Choroid plexus epithelial cell (primary cell): ENCODE data around the gene TES.

Source experiments
- DNase-seq: peaks from one replicate; pipeline ENCODE4 v3.0.0-alpha.2; 2010; ENCODE audit warnings: low read depth
- H3K4me3 ChIP-seq: 2 replicates; pipeline ENCODE4 v1.5.1; 2011; ENCODE audit warnings: low read depth, mild to moderate bottlenecking, control low read depth, low read length, moderate library complexity
- CTCF ChIP-seq: conservative IDR thresholded peaks from 2 replicates; pipeline ENCODE4 v1.5.1; 2011; ENCODE audit warnings: low read depth, mild to moderate bottlenecking, control low read depth, inconsistent platforms, low read length, moderate library complexity

Gene TES

GRCh38 chr7:116259871-116260440 lies 49.6 kb downstream of the TES start:
- no peak for TF ChIP-seq CTCF
- peak; percentile 85 for DNase-seq
- H3K4me3 ChIP-seq, result no peak overlapping the region

- no peak for TF ChIP-seq CTCF
- DNase-seq, result no peak
- no peak overlapping the region for H3K4me3 ChIP-seq
Observed at GRCh38 chr7:116261904-116262303, 51.6 kb downstream of the TES start.

- TF ChIP-seq CTCF, result no peak
- no peak overlapping the region for H3K4me3 ChIP-seq
- no peak for DNase-seq
Observed at GRCh38 chr7:116265881-116266280, 55.5 kb downstream of the TES start.

- no peak overlapping the region for H3K4me3 ChIP-seq
- DNase-seq, result no peak
- no peak for TF ChIP-seq CTCF
Observed at GRCh38 chr7:116269466-116269865, 59.1 kb downstream of the TES start.

- TF ChIP-seq CTCF, result no peak
- DNase-seq, result peak; percentile 80
- no peak overlapping the region for H3K4me3 ChIP-seq
Observed at GRCh38 chr7:116271161-116271913, 61.0 kb downstream of the TES start.

GRCh38 chr7:116271963-116272886 lies 61.9 kb downstream of the TES start:
- H3K4me3 ChIP-seq, result peak overlapping the region; percentile 32

More at GRCh38 chr7:116271963-116272886, 61.9 kb downstream of the TES start:
- no peak for TF ChIP-seq CTCF
- DNase-seq, result peak; percentile 97
